KOPT-K1 (cell line): ENCODE results near the gene KCNG1.

Experiments
- H3K27ac ChIP-seq: fragments of 200-600 bp; sonication (generic); 2 replicates; pipeline ENCODE4 v1.5.1; 2016; ENCODE audit warnings: antibody characterized with exemption, mild to moderate bottlenecking, low read depth, low read length; ENCODE audit not compliant: poor library complexity, severe bottlenecking
- H3K36me3 ChIP-seq: fragments of 200-600 bp; sonication (generic); 2 replicates; pipeline ENCODE4 v1.5.1; 2017; ENCODE audit warnings: antibody characterized with exemption, mild to moderate bottlenecking, low read length, moderate library complexity; ENCODE audit not compliant: insufficient read depth
- H3K9me3 ChIP-seq: fragments of 200-600 bp; sonication (generic); 2 replicates; pipeline ENCODE4 v1.5.1; 2017; ENCODE audit warnings: antibody characterized with exemption, low read length, mild to moderate bottlenecking; ENCODE audit not compliant: insufficient read depth, poor library complexity, severe bottlenecking

KCNG1 gene

GRCh38 chr20:51043811-51044210, 20.9 kb upstream of the KCNG1 start:
- Histone ChIP-seq H3K36me3 (no peaks in the 10 kb centered on the region), H3K27ac (no peak overlapping the region), H3K9me3 (peaks cover 9% of the 10 kb centered on the region)

- Histone ChIP-seq H3K36me3 (no peaks in the 10 kb centered on the region), H3K27ac (no peak overlapping the region), H3K9me3 (peaks cover 9% of the 10 kb centered on the region)
These were observed 19.8 kb upstream of the KCNG1 start for GRCh38 chr20:51042657-51043247.

GRCh38 chr20:51042064-51042463, 19.2 kb upstream of the KCNG1 start:
- peaks cover 9% of the 10 kb centered on the region for H3K9me3 ChIP-seq
- H3K36me3 ChIP-seq = no peaks in the 10 kb centered on the region
- H3K27ac ChIP-seq = no peak overlapping the region

- no peaks in the 10 kb centered on the region for H3K9me3 ChIP-seq
- no peak overlapping the region for H3K27ac ChIP-seq
- H3K36me3 ChIP-seq = no peaks in the 10 kb centered on the region
These were observed 14.7 kb upstream of the KCNG1 start for GRCh38 chr20:51037532-51038115.

GRCh38 chr20:51036827-51037531, 14.1 kb upstream of the KCNG1 start:
- Histone ChIP-seq H3K9me3 (no peaks in the 10 kb centered on the region), H3K36me3 (no peaks in the 10 kb centered on the region), H3K27ac (no peak overlapping the region)

- Histone ChIP-seq H3K9me3 (no peaks in the 10 kb centered on the region), H3K27ac (no peak overlapping the region), H3K36me3 (no peaks in the 10 kb centered on the region)
These were observed 13.3 kb upstream of the KCNG1 start for GRCh38 chr20:51036226-51036625.

- no peaks in the 10 kb centered on the region for H3K9me3 ChIP-seq
- H3K27ac ChIP-seq = no peak overlapping the region
- no peaks in the 10 kb centered on the region for H3K36me3 ChIP-seq
These were observed 12.2 kb upstream of the KCNG1 start for GRCh38 chr20:51034988-51035656.

- no peaks in the 10 kb centered on the region for H3K36me3 ChIP-seq
- H3K9me3 ChIP-seq = no peaks in the 10 kb centered on the region
- no peak overlapping the region for H3K27ac ChIP-seq
These were observed 11.6 kb upstream of the KCNG1 start for GRCh38 chr20:51034476-51034875.

- Histone ChIP-seq H3K27ac (no peak overlapping the region), H3K9me3 (no peaks in the 10 kb centered on the region), H3K36me3 (no peaks in the 10 kb centered on the region)
These were observed 7.3 kb upstream of the KCNG1 start for GRCh38 chr20:51029963-51030920.

GRCh38 chr20:51029556-51029955, 6.6 kb upstream of the KCNG1 start:
- Histone ChIP-seq H3K9me3 (no peaks in the 10 kb centered on the region), H3K36me3 (no peaks in the 10 kb centered on the region), H3K27ac (no peak overlapping the region)

- Histone ChIP-seq H3K36me3 (no peaks in the 10 kb centered on the region), H3K9me3 (no peaks in the 10 kb centered on the region), H3K27ac (no peak overlapping the region)
These were observed 5.8 kb upstream of the KCNG1 start for GRCh38 chr20:51028616-51029212.

GRCh38 chr20:51027035-51027795, 4.3 kb upstream of the KCNG1 start:
- H3K27ac ChIP-seq = no peak overlapping the region
- H3K9me3 ChIP-seq = no peaks in the 10 kb centered on the region
- no peaks in the 10 kb centered on the region for H3K36me3 ChIP-seq

- H3K9me3 ChIP-seq = no peaks in the 10 kb centered on the region
- no peak overlapping the region for H3K27ac ChIP-seq
- H3K36me3 ChIP-seq = no peaks in the 10 kb centered on the region
These were observed 3.4 kb upstream of the KCNG1 start for GRCh38 chr20:51026269-51026668.

- H3K9me3 ChIP-seq = no peaks in the 10 kb centered on the region
- H3K36me3 ChIP-seq = no peaks in the 10 kb centered on the region
- H3K27ac ChIP-seq = no peak overlapping the region
These were observed 1.9 kb upstream of the KCNG1 start for GRCh38 chr20:51024761-51025160.
